Measurements from ENCODE around the gene TIMM13. TPM values are rescaled to one million over a fixed set of nuclear protein-coding genes. Genes with fewer than 3 reads are reported as not detected.
"Not testable (repeated sequence)": the region's sequence is repeated elsewhere in the genome, so short reads cannot be mapped to it uniquely, and the experiment has no call there.

The TIMM13 gene
- total and polyA plus RNA-seq, 2 donors (not counting 1 experiment from before 2014, with no cell fraction given) = 19.4 to 32.5 TPM

DNA sequence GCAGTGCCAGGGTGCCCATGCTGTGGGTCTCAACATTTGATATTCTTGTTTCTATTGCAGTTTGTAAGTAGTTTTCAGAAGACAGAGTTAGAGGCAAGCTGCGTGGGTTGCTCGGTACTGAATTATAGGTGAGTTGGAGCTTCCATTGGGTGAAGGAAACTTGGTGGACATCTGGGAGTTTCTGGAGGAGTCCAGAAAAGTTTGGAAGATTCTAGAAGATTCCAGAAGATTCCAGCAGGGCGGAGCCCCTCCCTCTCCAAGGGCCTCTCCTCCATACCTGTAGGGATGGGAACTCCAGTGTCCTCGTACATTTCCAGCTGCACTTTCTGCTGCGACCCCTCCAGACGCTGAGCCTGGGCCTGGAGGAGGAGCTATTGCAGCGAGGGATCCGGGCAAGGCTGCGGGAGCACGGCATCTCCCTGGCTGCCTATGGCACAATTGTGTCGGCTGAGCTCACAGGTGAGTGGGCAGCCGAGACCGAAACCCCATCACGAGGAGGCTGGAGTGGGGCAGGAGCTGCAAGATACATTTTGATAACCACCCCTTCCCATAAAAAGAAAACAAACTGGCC lies 28.6 kb downstream of the TIMM13 start:
- no peaks in the 10 kb centered on the region for H3K9me3 Mint-ChIP-seq (ENCODE audit: insufficient read depth)
- ChIA-PET CTCF (interaction anchor here (0.7 to 0.9 kb wide), 2 partner anchors 9 to 307 kb away, joined by 4 read pairs; no protein-coding TSS in a partner anchor), POLR2A (interaction anchor here (0.6 kb wide), 1 partner anchor 9 kb away, joined by 3 read pairs; no protein-coding TSS in a partner anchor)
- 97% methylated on average over 12 of the region's 14 CpGs for WGBS (ENCODE audit: insufficient coverage)
- Histone ChIP-seq H3K4me1 (ENCODE audit: control insufficient read depth in 2 of 2, insufficient read depth in 2 of 2, low read length in 2 of 2) (peaks cover 12 to 15% of the 10 kb centered on the region in 2 donors), H3K4me3 (ENCODE audit: control extremely low read depth in 1 of 5, extremely low read depth in 1 of 5, insufficient read depth in 1 of 5, low read depth in 2 of 5, low read length in 4 of 5) (no peak overlapping the region), H3K36me3 (replicated peaks in 1 of 2; ENCODE audit: control extremely low read depth in 1 of 2, control insufficient read depth in 1 of 2, extremely low read depth in 1 of 2, insufficient read depth in 2 of 2, low read length in 1 of 2) (no peaks in the 10 kb centered on the region), H4K20me1 (ENCODE audit: control insufficient read depth, insufficient read depth, low read length, poor library complexity, severe bottlenecking) (no peaks in the 10 kb centered on the region), H3K4me2 (replicated peaks; ENCODE audit: low read depth, low read length, poor library complexity, severe bottlenecking) (no peak overlapping the region), H2AFZ (ENCODE audit: insufficient read depth, low read depth, low read length, poor library complexity, severe bottlenecking) (no peak overlapping the region), H3K27me3 (replicated peaks in 1 of 4; ENCODE audit: control extremely low read depth in 1 of 4, control insufficient read depth in 3 of 4, insufficient read depth in 4 of 4, low read length in 3 of 4) (no peaks in the 10 kb centered on the region), H3K27ac (ENCODE audit: low read length in 2 of 2) (no peak overlapping the region), H3K79me2 (ENCODE audit: control insufficient read depth, insufficient read depth, low read length) (no peaks in the 10 kb centered on the region), H3K9me3 (ENCODE audit: control extremely low read depth in 1 of 3, control insufficient read depth in 2 of 3, insufficient read depth in 1 of 3, low read length in 2 of 3) (no peaks in the 10 kb centered on the region), H3K9ac (ENCODE audit: low read length) (no peak overlapping the region)
- no peak for TF ChIP-seq EZH2 (IDR thresholded peaks at IDR 0.05; ENCODE audit: borderline replicate concordance, insufficient read depth, low read depth, low read length, poor library complexity, severe bottlenecking)
- TF ChIP-seq, protein P1, sequence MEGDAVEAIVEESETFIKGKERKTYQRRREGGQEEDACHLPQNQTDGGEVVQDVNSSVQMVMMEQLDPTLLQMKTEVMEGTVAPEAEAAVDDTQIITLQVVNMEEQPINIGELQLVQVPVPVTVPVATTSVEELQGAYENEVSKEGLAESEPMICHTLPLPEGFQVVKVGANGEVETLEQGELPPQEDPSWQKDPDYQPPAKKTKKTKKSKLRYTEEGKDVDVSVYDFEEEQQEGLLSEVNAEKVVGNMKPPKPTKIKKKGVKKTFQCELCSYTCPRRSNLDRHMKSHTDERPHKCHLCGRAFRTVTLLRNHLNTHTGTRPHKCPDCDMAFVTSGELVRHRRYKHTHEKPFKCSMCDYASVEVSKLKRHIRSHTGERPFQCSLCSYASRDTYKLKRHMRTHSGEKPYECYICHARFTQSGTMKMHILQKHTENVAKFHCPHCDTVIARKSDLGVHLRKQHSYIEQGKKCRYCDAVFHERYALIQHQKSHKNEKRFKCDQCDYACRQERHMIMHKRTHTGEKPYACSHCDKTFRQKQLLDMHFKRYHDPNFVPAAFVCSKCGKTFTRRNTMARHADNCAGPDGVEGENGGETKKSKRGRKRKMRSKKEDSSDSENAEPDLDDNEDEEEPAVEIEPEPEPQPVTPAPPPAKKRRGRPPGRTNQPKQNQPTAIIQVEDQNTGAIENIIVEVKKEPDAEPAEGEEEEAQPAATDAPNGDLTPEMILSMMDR (IDR thresholded peaks at IDR 0.05) = no peak
- intact Hi-C loops (cut with micrococcal nuclease) = loop anchor here (10.0 kb wide), 1 partner anchor 216 kb away; no protein-coding TSS in a partner anchor
- H3K4me1 Mint-ChIP-seq = peaks cover 12% of the 10 kb centered on the region
- DNase-seq = no peak
- H3K4me3 Mint-ChIP-seq = no peak overlapping the region
- no peak for ATAC-seq (ENCODE audit: low read depth)
- H3K27me3 Mint-ChIP-seq = no peaks in the 10 kb centered on the region
- H3K27ac Mint-ChIP-seq = no peak overlapping the region

GRCh38 chr19:2397173-2397572 lies 30.2 kb downstream of the TIMM13 start:
- H3K9me3 ChIP-seq (ENCODE audit: control extremely low read depth in 1 of 3, control insufficient read depth in 2 of 3, insufficient read depth in 1 of 3, low read length in 2 of 3); H4K20me1 ChIP-seq (ENCODE audit: control insufficient read depth, insufficient read depth, low read length, poor library complexity, severe bottlenecking); CTCF ChIA-PET; H3K27ac ChIP-seq (ENCODE audit: low read length in 2 of 2); DNase-seq; H2AFZ ChIP-seq (ENCODE audit: insufficient read depth, low read depth, low read length, poor library complexity, severe bottlenecking); H3K36me3 ChIP-seq (replicated peaks in 1 of 2; ENCODE audit: control extremely low read depth in 1 of 2, control insufficient read depth in 1 of 2, extremely low read depth in 1 of 2, insufficient read depth in 2 of 2, low read length in 1 of 2); H3K27me3 ChIP-seq (replicated peaks in 1 of 4; ENCODE audit: control extremely low read depth in 1 of 4, control insufficient read depth in 3 of 4, insufficient read depth in 4 of 4, low read length in 3 of 4); POLR2A ChIA-PET; H3K9ac ChIP-seq (ENCODE audit: low read length); H3K4me3 ChIP-seq (ENCODE audit: control extremely low read depth in 1 of 5, extremely low read depth in 1 of 5, insufficient read depth in 1 of 5, low read depth in 2 of 5, low read length in 4 of 5); ATAC-seq (ENCODE audit: low read depth); H3K4me3 Mint-ChIP-seq; H3K27me3 Mint-ChIP-seq; H3K4me2 ChIP-seq (replicated peaks; ENCODE audit: low read depth, low read length, poor library complexity, severe bottlenecking); H3K79me2 ChIP-seq (ENCODE audit: control insufficient read depth, insufficient read depth, low read length); H3K9me3 Mint-ChIP-seq (ENCODE audit: insufficient read depth); H3K27ac Mint-ChIP-seq: not testable (repeated sequence)
- H3K4me1 ChIP-seq (ENCODE audit: control insufficient read depth in 2 of 2, insufficient read depth in 2 of 2, low read length in 2 of 2) = peaks cover 13 to 22% of the 10 kb centered on the region in 2 donors
- H3K4me1 Mint-ChIP-seq = peaks cover 24% of the 10 kb centered on the region
- WGBS (ENCODE audit: insufficient coverage) = 97% methylated on average over 5 of the region's 7 CpGs
- intact Hi-C loops (cut with micrococcal nuclease) = loop anchor here (10.0 kb wide), 1 partner anchor 218 kb away; no protein-coding TSS in a partner anchor

GRCh38 chr19:2395293-2395829 lies 32.0 kb downstream of the TIMM13 start:
- ChIA-PET POLR2A (interaction anchor here (0.7 kb wide), 1 partner anchor 77 kb away, joined by 3 read pairs; no protein-coding TSS in a partner anchor), CTCF (interaction anchor here (1.5 to 5.7 kb wide), 3 partner anchors 28 to 241 kb away, joined by 7 to 58 read pairs (median 12); no protein-coding TSS in a partner anchor)
- DNase-seq; H3K27me3 Mint-ChIP-seq; H2AFZ ChIP-seq (ENCODE audit: insufficient read depth, low read depth, low read length, poor library complexity, severe bottlenecking); H3K9me3 Mint-ChIP-seq (ENCODE audit: insufficient read depth); H3K4me3 ChIP-seq (ENCODE audit: control extremely low read depth in 1 of 5, extremely low read depth in 1 of 5, insufficient read depth in 1 of 5, low read depth in 2 of 5, low read length in 4 of 5); H3K27me3 ChIP-seq (replicated peaks in 1 of 4; ENCODE audit: control extremely low read depth in 1 of 4, control insufficient read depth in 3 of 4, insufficient read depth in 4 of 4, low read length in 3 of 4); H3K9me3 ChIP-seq (ENCODE audit: control extremely low read depth in 1 of 3, control insufficient read depth in 2 of 3, insufficient read depth in 1 of 3, low read length in 2 of 3); H3K36me3 ChIP-seq (replicated peaks in 1 of 2; ENCODE audit: control extremely low read depth in 1 of 2, control insufficient read depth in 1 of 2, extremely low read depth in 1 of 2, insufficient read depth in 2 of 2, low read length in 1 of 2); H3K9ac ChIP-seq (ENCODE audit: low read length); H3K27ac ChIP-seq (ENCODE audit: low read length in 2 of 2); ATAC-seq (ENCODE audit: low read depth); H4K20me1 ChIP-seq (ENCODE audit: control insufficient read depth, insufficient read depth, low read length, poor library complexity, severe bottlenecking); H3K4me2 ChIP-seq (replicated peaks; ENCODE audit: low read depth, low read length, poor library complexity, severe bottlenecking); H3K79me2 ChIP-seq (ENCODE audit: control insufficient read depth, insufficient read depth, low read length): not testable (repeated sequence)
- peaks cover 16 to 31% of the 10 kb centered on the region in 2 donors for H3K4me1 ChIP-seq (ENCODE audit: control insufficient read depth in 2 of 2, insufficient read depth in 2 of 2, low read length in 2 of 2)
- Mint-ChIP-seq H3K27ac (peak overlapping the region; percentile 89), H3K4me1 (peaks cover 29% of the 10 kb centered on the region), H3K4me3 (peak overlapping the region; percentile 84)
- 98% methylated on average over 18 of the region's 18 CpGs for WGBS (ENCODE audit: insufficient coverage)
- intact Hi-C loops (cut with micrococcal nuclease) = loop anchor here (10.0 kb wide), 1 partner anchor 219 kb away; no protein-coding TSS in a partner anchor

Measured in B cell (primary cell).